ENCODE measurements around the gene NR5A2.

DNA sequence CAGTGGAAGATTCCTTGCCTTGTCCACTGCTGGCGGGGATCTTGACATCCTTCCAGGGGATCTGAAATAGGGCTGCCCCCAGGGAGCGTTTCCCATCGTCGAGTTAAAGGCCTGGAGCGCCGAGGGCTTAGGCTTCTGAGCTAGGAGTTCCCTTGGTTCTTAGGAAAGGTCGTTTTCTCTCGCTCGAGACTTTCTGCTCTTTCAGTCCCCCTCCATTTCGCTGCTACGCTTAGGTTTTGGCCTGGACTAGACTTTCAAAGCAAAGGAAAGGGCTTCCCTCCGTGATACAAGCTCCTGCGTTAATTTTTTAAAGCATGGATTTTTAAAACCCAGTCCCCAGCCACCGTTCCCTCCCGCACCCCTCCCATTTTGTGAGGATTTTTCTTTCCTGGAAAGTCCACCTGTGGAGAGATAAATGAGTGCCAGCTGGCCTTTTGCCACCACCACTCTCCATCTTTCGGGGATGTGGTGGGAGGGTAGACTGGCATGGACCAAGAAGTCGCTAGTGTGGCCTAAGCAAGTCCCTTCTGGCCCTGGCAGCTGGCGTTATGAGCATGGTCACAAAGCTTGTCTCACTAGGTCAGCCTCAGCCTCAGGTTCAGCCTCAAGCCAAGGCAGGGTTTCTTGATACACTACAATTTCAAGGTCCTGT is 9.2 kb downstream of the NR5A2 start:
- TF ChIP-seq, protein P1, sequence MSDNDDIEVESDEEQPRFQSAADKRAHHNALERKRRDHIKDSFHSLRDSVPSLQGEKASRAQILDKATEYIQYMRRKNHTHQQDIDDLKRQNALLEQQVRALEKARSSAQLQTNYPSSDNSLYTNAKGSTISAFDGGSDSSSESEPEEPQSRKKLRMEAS (IDR thresholded peaks at IDR 0.05; ENCODE audit: low read depth, low read length), result no peak
- TF ChIP-seq, protein P2, sequence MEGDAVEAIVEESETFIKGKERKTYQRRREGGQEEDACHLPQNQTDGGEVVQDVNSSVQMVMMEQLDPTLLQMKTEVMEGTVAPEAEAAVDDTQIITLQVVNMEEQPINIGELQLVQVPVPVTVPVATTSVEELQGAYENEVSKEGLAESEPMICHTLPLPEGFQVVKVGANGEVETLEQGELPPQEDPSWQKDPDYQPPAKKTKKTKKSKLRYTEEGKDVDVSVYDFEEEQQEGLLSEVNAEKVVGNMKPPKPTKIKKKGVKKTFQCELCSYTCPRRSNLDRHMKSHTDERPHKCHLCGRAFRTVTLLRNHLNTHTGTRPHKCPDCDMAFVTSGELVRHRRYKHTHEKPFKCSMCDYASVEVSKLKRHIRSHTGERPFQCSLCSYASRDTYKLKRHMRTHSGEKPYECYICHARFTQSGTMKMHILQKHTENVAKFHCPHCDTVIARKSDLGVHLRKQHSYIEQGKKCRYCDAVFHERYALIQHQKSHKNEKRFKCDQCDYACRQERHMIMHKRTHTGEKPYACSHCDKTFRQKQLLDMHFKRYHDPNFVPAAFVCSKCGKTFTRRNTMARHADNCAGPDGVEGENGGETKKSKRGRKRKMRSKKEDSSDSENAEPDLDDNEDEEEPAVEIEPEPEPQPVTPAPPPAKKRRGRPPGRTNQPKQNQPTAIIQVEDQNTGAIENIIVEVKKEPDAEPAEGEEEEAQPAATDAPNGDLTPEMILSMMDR (IDR thresholded peaks at IDR 0.05; ENCODE audit: low read depth, low read length), result no peak
- no peak for TF ChIP-seq POLR2A (IDR thresholded peaks at IDR 0.05; ENCODE audit: extremely low read depth, insufficient read length)

All from NB4 (cell line).